Transverse colon (tissue), 4 donors: ENCODE measurements around the gene OSBPL3. TPM values are rescaled to one million over a fixed set of nuclear protein-coding genes. Genes with fewer than 3 reads are reported as not detected.

Experiments
- DNase-seq: peaks from one replicate; pipeline ENCODE4 v3.0.0-alpha.2; 2019
- H3K27ac ChIP-seq, 4 donors: fragments of 200-600 bp; sonication (generic); 2 replicates each; pipeline ENCODE4 v1.5.1; 2016 to 2018; ENCODE audit warnings: inconsistent platforms in 4 of 4
- H3K27me3 ChIP-seq: fragments of 200-600 bp; sonication (generic); 2 replicates; pipeline ENCODE4 v1.5.1; 2017; ENCODE audit warnings: inconsistent platforms
- H3K36me3 ChIP-seq, 4 donors: fragments of 200-600 bp; sonication (generic); 2 replicates each; pipeline ENCODE4 v1.5.1; 2017 to 2019; ENCODE audit warnings: inconsistent platforms in 4 of 4
- H3K4me1 ChIP-seq, 4 donors: fragments of 200-600 bp; sonication (generic); 2 replicates each; pipeline ENCODE4 v1.5.1; 2017 to 2020; ENCODE audit warnings: inconsistent platforms in 4 of 4
- H3K4me3 ChIP-seq, 4 donors: fragments of 200-600 bp; sonication (generic); 1 replicate in 1 of 4; 2 replicates in 3 of 4; pipeline versions ENCODE4 v1.5.1 to v1.6.1; 2017 to 2019; ENCODE audit warnings: inconsistent platforms in 4 of 4
- H3K9me3 ChIP-seq, 2 donors: fragments of 200-600 bp; sonication (generic); 2 replicates each; pipeline ENCODE4 v1.5.1; 2017 to 2019; ENCODE audit warnings: inconsistent platforms in 2 of 2
- CTCF ChIP-seq, 5 experiments: fragments of 200-600 bp in 3 of 5; fragments of 450-650 bp in 2 of 5; sonication (generic) in 3 of 5; IDR thresholded peaks; 1 replicate in 2 of 5; 2 replicates in 3 of 5; pipeline ENCODE4 v1.5.1; 2016 to 2017; ENCODE audit warnings: antibody characterized with exemption in 5 of 5, inconsistent platforms in 3 of 5, mild to moderate bottlenecking in 2 of 5, moderate library complexity in 1 of 5
- EP300 ChIP-seq: sonication (generic); formaldehyde crosslinking; IDR thresholded peaks from one replicate; pipeline ENCODE4 v1.6.1; 2017; ENCODE audit warnings: antibody characterized with exemption, low read depth
- POLR2A ChIP-seq: fragments of 450-650 bp; IDR thresholded peaks from one replicate; pipeline ENCODE4 v1.6.1; 2016; ENCODE audit warnings: antibody characterized with exemption, mild to moderate bottlenecking, moderate library complexity
- POLR2AphosphoS5 ChIP-seq, 3 donors: sonication (generic); formaldehyde crosslinking; IDR thresholded peaks; one replicate each; pipeline ENCODE4 v1.6.1; 2016; ENCODE audit warnings: antibody characterized with exemption in 3 of 3
- WGBS, 2 donors: methylation state at CpG; one replicate each; pipeline ENCODE4 v1.1.5; 2018; ENCODE audit warnings: low coverage in 1 of 2; 5-methylcytosine and 5-hydroxymethylcytosine counted together
- in situ Hi-C, 4 donors: fragments of 200-750 bp; cut with MboI; loops; one replicate each; pipeline versions ENCODE4 v1.15.0 to v1.15.1; 2017; ENCODE audit warnings: low sequenced_read_pairs in 3 of 4, low pct_ligation_motif_present in 1 of 4, low pct_unique_long_range_greater_than_20kb in 1 of 4
- intact Hi-C: fragments of 100-400 bp; cut with DNase I; formaldehyde crosslinking; loops from one replicate; pipeline ENCODE4 v1.15.1; 2023; ENCODE audit warnings: low total_unique reads
- total RNA-seq, 4 donors: library from RNA; depleted of rRNA; stranded (reverse); fragments of >200 nt; gene quantifications; one replicate each; pipeline ENCODE4 v1.1.0, GENCODE V29; 2016

The OSBPL3 gene
- total RNA-seq, 4 donors from 2014 or later, result 6.7 to 20.6 (median 8.0) TPM

GRCh38 chr7:24972991-24973390 lies 7.0 kb downstream of the OSBPL3 start:
- Histone ChIP-seq H3K4me1 (no peaks in the 10 kb centered on the region), H3K27ac (no peak overlapping the region), H3K9me3 (no peaks in the 10 kb centered on the region), H3K4me3 (no peak overlapping the region), H3K27me3 (no peaks in the 10 kb centered on the region), H3K36me3 (no peaks in the 10 kb centered on the region)
- TF ChIP-seq CTCF (IDR thresholded peaks at IDR 0.05) (no peak), EP300 (no peak), POLR2AphosphoS5 (IDR thresholded peaks at IDR 0.05) (no peak), POLR2A (no peak)
- in situ Hi-C loops (loop anchor here in 1 of 4 donors (10.0 kb wide), 1 partner anchor 148 kb away; no protein-coding TSS in a partner anchor), intact Hi-C loops (no loop called here)
- no peak for DNase-seq

GRCh38 chr7:24972166-24972477 lies 7.9 kb downstream of the OSBPL3 start:
- Histone ChIP-seq H3K9me3 (no peaks in the 10 kb centered on the region), H3K4me1 (no peaks in the 10 kb centered on the region), H3K4me3 (no peak overlapping the region), H3K27me3 (no peaks in the 10 kb centered on the region), H3K27ac (no peak overlapping the region), H3K36me3 (no peaks in the 10 kb centered on the region)
- no peak for DNase-seq
- TF ChIP-seq POLR2A, result no peak
- TF ChIP-seq POLR2AphosphoS5 (IDR thresholded peaks at IDR 0.05), result no peak
- TF ChIP-seq EP300, result no peak
- 83 to 89% methylated on average over 1 of the region's 1 CpG for WGBS, 2 donors
- intact Hi-C loops, result no loop called here
- in situ Hi-C loops, result loop anchor here in 1 of 4 donors (10.0 kb wide), 1 partner anchor 147 kb away; no protein-coding TSS in a partner anchor

GRCh38 chr7:24971333-24972165 lies 8.4 kb downstream of the OSBPL3 start:
- Histone ChIP-seq H3K4me3 (no peak overlapping the region), H3K27me3 (no peaks in the 10 kb centered on the region), H3K9me3 (no peaks in the 10 kb centered on the region), H3K4me1 (peaks cover 0 to 2% (median 0%) of the 10 kb centered on the region in 4 donors), H3K36me3 (no peaks in the 10 kb centered on the region), H3K27ac (no peak overlapping the region)
- DNase-seq, result no peak
- intact Hi-C loops (no loop called here), in situ Hi-C loops (loop anchor here in 1 of 4 donors (10.0 kb wide), 1 partner anchor 147 kb away; no protein-coding TSS in a partner anchor)
- no peak for TF ChIP-seq POLR2AphosphoS5 (IDR thresholded peaks at IDR 0.05)
- TF ChIP-seq CTCF (IDR thresholded peaks at IDR 0.05), result no peak
- no peak for TF ChIP-seq POLR2A
- TF ChIP-seq EP300, result no peak
- 77 to 92% methylated on average over 4 to 9 of the region's 9 CpGs for WGBS, 2 donors

GRCh38 chr7:24970676-24971075 lies 9.3 kb downstream of the OSBPL3 start:
- DNase-seq, result no peak
- Histone ChIP-seq H3K4me3 (no peak overlapping the region), H3K27me3 (no peaks in the 10 kb centered on the region), H3K4me1 (peaks cover 0 to 11% (median 6%) of the 10 kb centered on the region in 4 donors), H3K9me3 (no peaks in the 10 kb centered on the region), H3K27ac (no peak overlapping the region), H3K36me3 (no peaks in the 10 kb centered on the region)
- TF ChIP-seq POLR2A (no peak), CTCF (IDR thresholded peaks at IDR 0.05) (no peak), POLR2AphosphoS5 (IDR thresholded peaks at IDR 0.05) (no peak), EP300 (no peak)
- intact Hi-C loops (no loop called here), in situ Hi-C loops (loop anchor here in 1 of 4 donors (10.0 kb wide), 1 partner anchor 146 kb away; no protein-coding TSS in a partner anchor)
- WGBS, 2 donors, result 73 to 82% methylated on average over 4 of the region's 4 CpGs
